Measurements from ENCODE around the gene DAPK1.

The DAPK1 gene

DNA sequence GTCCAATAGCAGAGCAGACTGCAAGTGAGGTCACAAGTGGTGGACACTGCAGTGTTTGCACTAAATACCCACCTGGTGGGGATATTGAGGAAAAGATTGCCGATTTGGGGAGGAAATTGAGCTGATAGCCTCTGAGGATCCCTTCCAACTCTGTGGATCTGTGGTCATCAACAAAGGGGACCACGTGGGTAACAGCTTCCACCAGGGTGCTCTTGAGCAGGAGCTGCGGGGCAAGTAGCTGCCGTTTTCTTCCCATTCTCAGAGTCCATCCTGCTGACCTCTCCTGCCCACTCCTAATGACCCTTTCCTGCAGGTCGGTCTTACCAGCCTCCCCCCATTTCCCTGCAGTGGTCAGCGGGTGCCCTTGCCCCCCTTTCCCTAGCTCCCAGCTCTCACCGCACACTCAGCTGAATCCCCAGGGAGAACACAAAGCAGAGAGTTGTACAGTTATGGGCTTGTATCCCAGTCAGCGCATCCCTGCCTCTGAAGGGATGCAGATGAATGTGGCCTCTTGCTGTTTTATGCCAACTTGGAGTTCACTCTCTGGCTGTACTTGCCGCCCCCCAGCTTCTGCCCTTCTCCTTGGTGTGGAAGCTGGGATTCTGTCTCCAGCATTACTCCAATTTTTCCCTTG is 18.0 kb downstream of the DAPK1 start:
- no peaks in the 10 kb centered on the region for H3K36me3 ChIP-seq (ENCODE audit: insufficient read depth, low read length)
- H3K4me2 ChIP-seq (ENCODE audit: low read length): no peak overlapping the region
- no peak overlapping the region for H3K9ac ChIP-seq (ENCODE audit: low read length)
- no peak overlapping the region for H3K4me3 ChIP-seq (ENCODE audit: low read depth, low read length, poor library complexity, severe bottlenecking)
- H3K9me3 ChIP-seq (ENCODE audit: low read length): no peaks in the 10 kb centered on the region
- no peak overlapping the region for H2AFZ ChIP-seq (ENCODE audit: low read length)
- no peaks in the 10 kb centered on the region for H3K79me2 ChIP-seq (ENCODE audit: insufficient read depth, low read length)
- no peaks in the 10 kb centered on the region for H3F3A ChIP-seq (ENCODE audit: insufficient read depth, low read length)
- H3K4me1 ChIP-seq (ENCODE audit: insufficient read depth, low read length, severe bottlenecking): no peaks in the 10 kb centered on the region
- H3K27me3 ChIP-seq (ENCODE audit: insufficient read depth, low read length): no peaks in the 10 kb centered on the region
- H3K9me2 ChIP-seq (ENCODE audit: low read depth, low read length): no peaks in the 10 kb centered on the region
- TF ChIP-seq EZH2 (IDR thresholded peaks at IDR 0.05; ENCODE audit: borderline replicate concordance, low read length): no peak
- TF ChIP-seq, protein P1, sequence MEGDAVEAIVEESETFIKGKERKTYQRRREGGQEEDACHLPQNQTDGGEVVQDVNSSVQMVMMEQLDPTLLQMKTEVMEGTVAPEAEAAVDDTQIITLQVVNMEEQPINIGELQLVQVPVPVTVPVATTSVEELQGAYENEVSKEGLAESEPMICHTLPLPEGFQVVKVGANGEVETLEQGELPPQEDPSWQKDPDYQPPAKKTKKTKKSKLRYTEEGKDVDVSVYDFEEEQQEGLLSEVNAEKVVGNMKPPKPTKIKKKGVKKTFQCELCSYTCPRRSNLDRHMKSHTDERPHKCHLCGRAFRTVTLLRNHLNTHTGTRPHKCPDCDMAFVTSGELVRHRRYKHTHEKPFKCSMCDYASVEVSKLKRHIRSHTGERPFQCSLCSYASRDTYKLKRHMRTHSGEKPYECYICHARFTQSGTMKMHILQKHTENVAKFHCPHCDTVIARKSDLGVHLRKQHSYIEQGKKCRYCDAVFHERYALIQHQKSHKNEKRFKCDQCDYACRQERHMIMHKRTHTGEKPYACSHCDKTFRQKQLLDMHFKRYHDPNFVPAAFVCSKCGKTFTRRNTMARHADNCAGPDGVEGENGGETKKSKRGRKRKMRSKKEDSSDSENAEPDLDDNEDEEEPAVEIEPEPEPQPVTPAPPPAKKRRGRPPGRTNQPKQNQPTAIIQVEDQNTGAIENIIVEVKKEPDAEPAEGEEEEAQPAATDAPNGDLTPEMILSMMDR (IDR thresholded peaks at IDR 0.05; ENCODE audit: low read length): no peak
- no peak overlapping the region for H3K27ac ChIP-seq (ENCODE audit: low read depth, low read length, poor library complexity, severe bottlenecking)
- H4K20me1 ChIP-seq (ENCODE audit: insufficient read depth, low read length): no peaks in the 10 kb centered on the region

DNA sequence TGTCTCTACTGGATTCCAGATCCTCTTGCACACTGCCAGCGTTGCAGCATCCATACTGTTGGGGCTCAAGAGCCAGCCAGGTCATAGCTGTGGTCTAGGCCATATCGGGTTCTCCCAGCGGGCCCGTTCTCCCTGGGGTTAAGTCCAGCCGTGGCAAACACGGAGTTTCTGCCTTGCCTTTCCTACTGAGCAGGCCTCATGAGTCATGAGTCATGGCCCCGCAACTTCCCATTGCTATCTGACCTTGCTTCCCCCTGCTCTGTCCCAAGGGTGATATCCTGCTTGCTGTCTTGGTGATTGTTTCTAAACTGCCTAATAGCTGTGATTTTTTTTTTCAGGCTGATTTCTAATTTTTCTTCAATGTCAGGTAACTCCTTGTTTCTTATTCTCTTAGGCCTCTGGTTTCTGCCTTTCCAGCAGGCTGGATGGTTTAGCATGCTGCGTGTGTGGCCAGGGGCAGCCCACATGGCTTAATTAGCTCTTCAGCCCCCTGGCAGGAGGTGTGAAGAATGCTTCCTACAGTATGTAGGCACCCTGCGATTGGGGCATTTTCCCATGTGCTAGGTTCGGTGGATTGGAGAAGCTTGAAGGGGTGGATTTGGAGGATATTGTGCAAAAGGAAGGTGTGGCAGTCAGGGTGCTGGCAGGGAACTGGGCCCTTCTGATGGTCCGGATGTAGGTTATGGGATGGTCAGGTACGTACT is 18.7 kb downstream of the DAPK1 start:
- Histone ChIP-seq H4K20me1 (ENCODE audit: insufficient read depth, low read length) (no peaks in the 10 kb centered on the region), H3K9me2 (ENCODE audit: low read depth, low read length) (no peaks in the 10 kb centered on the region), H3K9me3 (ENCODE audit: low read length) (no peaks in the 10 kb centered on the region), H3K4me3 (ENCODE audit: low read depth, low read length, poor library complexity, severe bottlenecking) (no peak overlapping the region), H3K4me1 (ENCODE audit: insufficient read depth, low read length, severe bottlenecking) (no peaks in the 10 kb centered on the region), H2AFZ (ENCODE audit: low read length) (no peak overlapping the region), H3K36me3 (ENCODE audit: insufficient read depth, low read length) (no peaks in the 10 kb centered on the region), H3K27me3 (ENCODE audit: insufficient read depth, low read length) (no peaks in the 10 kb centered on the region), H3K79me2 (ENCODE audit: insufficient read depth, low read length) (no peaks in the 10 kb centered on the region), H3K9ac (ENCODE audit: low read length) (no peak overlapping the region), H3K27ac (ENCODE audit: low read depth, low read length, poor library complexity, severe bottlenecking) (no peak overlapping the region), H3F3A (ENCODE audit: insufficient read depth, low read length) (no peaks in the 10 kb centered on the region), H3K4me2 (ENCODE audit: low read length) (no peak overlapping the region)
- no peak for TF ChIP-seq EZH2 (IDR thresholded peaks at IDR 0.05; ENCODE audit: borderline replicate concordance, low read length)
- TF ChIP-seq, protein P1 (IDR thresholded peaks at IDR 0.05; ENCODE audit: low read length): no peak

- no peaks in the 10 kb centered on the region for H4K20me1 ChIP-seq (ENCODE audit: insufficient read depth, low read length)
- no peak overlapping the region for H3K4me3 ChIP-seq (ENCODE audit: low read depth, low read length, poor library complexity, severe bottlenecking)
- H3K27ac ChIP-seq (ENCODE audit: low read depth, low read length, poor library complexity, severe bottlenecking): no peak overlapping the region
- H3K9me2 ChIP-seq (ENCODE audit: low read depth, low read length): no peaks in the 10 kb centered on the region
- no peaks in the 10 kb centered on the region for H3F3A ChIP-seq (ENCODE audit: insufficient read depth, low read length)
- H3K4me1 ChIP-seq (ENCODE audit: insufficient read depth, low read length, severe bottlenecking): no peaks in the 10 kb centered on the region
- no peaks in the 10 kb centered on the region for H3K79me2 ChIP-seq (ENCODE audit: insufficient read depth, low read length)
- H3K9ac ChIP-seq (ENCODE audit: low read length): no peak overlapping the region
- no peaks in the 10 kb centered on the region for H3K9me3 ChIP-seq (ENCODE audit: low read length)
- H3K36me3 ChIP-seq (ENCODE audit: insufficient read depth, low read length): no peaks in the 10 kb centered on the region
- no peak overlapping the region for H3K4me2 ChIP-seq (ENCODE audit: low read length)
- no peak overlapping the region for H2AFZ ChIP-seq (ENCODE audit: low read length)
- no peaks in the 10 kb centered on the region for H3K27me3 ChIP-seq (ENCODE audit: insufficient read depth, low read length)
- TF ChIP-seq EZH2 (IDR thresholded peaks at IDR 0.05; ENCODE audit: borderline replicate concordance, low read length): no peak
- TF ChIP-seq, protein P1 (IDR thresholded peaks at IDR 0.05; ENCODE audit: low read length): no peak
These were observed 19.2 kb downstream of the DAPK1 start for GRCh38 chr9:87516926-87517290.

All from OCI-LY1 (cell line).